NCI-H82 treated with DMSO at 0.1 percent for 48 hours (cell line): Measurements from ENCODE around the gene PDGFD.
"Not testable (repeated sequence)": the region's sequence is repeated elsewhere in the genome, so short reads cannot be mapped to it uniquely, and the experiment has no call there.

Experiments used
- DNase-seq: peaks from one replicate; lab custom pipeline; 2025; ENCODE audit not compliant: unreplicated experiment; lab: John Stamatoyannopoulos, UW

Gene PDGFD

GRCh38 chr11:104057908-104058307, 106.0 kb downstream of the PDGFD start:
- DNase-seq: no peak

GRCh38 chr11:104055596-104055995, 108.4 kb downstream of the PDGFD start:
- no peak for DNase-seq

GRCh38 chr11:104054911-104055529, 108.9 kb downstream of the PDGFD start:
- DNase-seq: no peak

- no peak for DNase-seq
Observed at GRCh38 chr11:104053743-104054478, 110.0 kb downstream of the PDGFD start.

GRCh38 chr11:104051778-104052177, 112.2 kb downstream of the PDGFD start:
- no peak for DNase-seq

GRCh38 chr11:104049116-104049515, 114.8 kb downstream of the PDGFD start:
- DNase-seq: no peak

- not testable (repeated sequence) for DNase-seq
Observed at GRCh38 chr11:104046858-104047257, 117.1 kb downstream of the PDGFD start.

- no peak for DNase-seq
Observed at GRCh38 chr11:104046331-104046730, 117.6 kb downstream of the PDGFD start.

GRCh38 chr11:104043678-104044239, 120.2 kb downstream of the PDGFD start:
- no peak for DNase-seq

GRCh38 chr11:104043142-104043541, 120.8 kb downstream of the PDGFD start:
- peak; percentile 66 for DNase-seq

GRCh38 chr11:104041792-104042191, 122.2 kb downstream of the PDGFD start:
- no peak for DNase-seq

GRCh38 chr11:104036995-104037394, 127.0 kb downstream of the PDGFD start:
- no peak for DNase-seq

GRCh38 chr11:104036588-104036987, 127.4 kb downstream of the PDGFD start, which contains the start of gene DDI1:
TSS of gene DDI1 (plus strand) at chr11:104036640. CDS start at chr11:104036823, 183 bp downstream.
- DNase-seq: no peak

- no peak for DNase-seq
Observed at GRCh38 chr11:104033561-104033960, 130.4 kb downstream of the PDGFD start.

GRCh38 chr11:104033134-104033533, 130.8 kb downstream of the PDGFD start:
- DNase-seq: no peak

- DNase-seq: no peak
Observed at GRCh38 chr11:104028476-104029263, 135.3 kb downstream of the PDGFD start.

GRCh38 chr11:104024572-104024971, 139.4 kb downstream of the PDGFD start:
- no peak for DNase-seq

GRCh38 chr11:104015649-104016415, 148.1 kb downstream of the PDGFD start:
- no peak for DNase-seq

- no peak for DNase-seq
Observed at GRCh38 chr11:104011044-104011443, 152.9 kb downstream of the PDGFD start.

GRCh38 chr11:104009744-104010143, 154.2 kb downstream of the PDGFD start:
- no peak for DNase-seq
